ENCODE data around the gene TEAD1. TPM values are rescaled to one million over a fixed set of nuclear protein-coding genes. Genes with fewer than 3 reads are reported as not detected.

Gene TEAD1
- total RNA-seq, 2 experiments from 2014 or later: 0.11 TPM; not detected in 1

DNA sequence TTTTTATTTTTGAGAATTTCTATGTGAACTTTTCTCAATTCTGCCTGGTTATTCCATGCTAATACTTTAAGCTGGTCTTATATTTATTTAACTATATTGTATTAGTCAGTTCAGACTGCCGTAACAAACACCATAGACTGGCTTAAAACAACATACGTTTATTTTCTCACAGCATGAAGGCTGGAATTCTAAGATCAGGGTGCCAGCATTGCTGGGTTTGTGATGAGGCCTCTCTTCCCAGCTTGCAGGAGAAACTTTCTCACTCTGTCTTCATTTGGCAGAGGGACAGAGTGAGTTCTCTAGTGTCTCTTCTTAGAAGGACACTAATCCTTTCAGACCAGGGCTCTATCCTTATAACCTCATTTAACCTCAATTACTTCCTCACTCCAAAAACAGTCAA, 16.2 kb upstream of the TEAD1 start:
- Mint-ChIP-seq H3K4me3 (no peak overlapping the region), H3K27ac (no peak overlapping the region), H3K4me1 (ENCODE audit: low read depth) (no peaks in the 10 kb centered on the region), H3K9me3 (peaks cover 13% of the 10 kb centered on the region), H3K36me3 (ENCODE audit: low read depth) (no peaks in the 10 kb centered on the region), H3K27me3 (peaks cover 41% of the 10 kb centered on the region)
- no peak for TF ChIP-seq CTCF (IDR thresholded peaks at IDR 0.05)
- H3K27ac ChIP-seq (ENCODE audit: low read depth in 1 of 2, low read length in 2 of 2): no peak overlapping the region
- no peaks in the 10 kb centered on the region for H3K36me3 ChIP-seq (ENCODE audit: insufficient read depth, low read length)
- intact Hi-C loops (cut with DNase I, micrococcal nuclease): no loop called here
- H3K27me3 ChIP-seq (ENCODE audit: control insufficient read depth in 1 of 2, insufficient read depth in 2 of 2, low read length in 2 of 2): peaks cover 8 to 11% of the 10 kb centered on the region in 2 experiments
- ATAC-seq (ENCODE audit: poor library complexity) (no peak), DNase-seq (no peak)
- ChIA-PET CTCF (no interaction called here), POLR2A (no interaction called here)
- H3K9me3 ChIP-seq (ENCODE audit: control insufficient read depth in 1 of 2, insufficient read depth in 1 of 2, low read length in 2 of 2): peaks cover 0 to 7% of the 10 kb centered on the region in 2 experiments
- no peak overlapping the region for H3K4me3 ChIP-seq (ENCODE audit: low read length)
- H3K4me1 ChIP-seq (ENCODE audit: insufficient read depth, low read length): no peaks in the 10 kb centered on the region

DNA sequence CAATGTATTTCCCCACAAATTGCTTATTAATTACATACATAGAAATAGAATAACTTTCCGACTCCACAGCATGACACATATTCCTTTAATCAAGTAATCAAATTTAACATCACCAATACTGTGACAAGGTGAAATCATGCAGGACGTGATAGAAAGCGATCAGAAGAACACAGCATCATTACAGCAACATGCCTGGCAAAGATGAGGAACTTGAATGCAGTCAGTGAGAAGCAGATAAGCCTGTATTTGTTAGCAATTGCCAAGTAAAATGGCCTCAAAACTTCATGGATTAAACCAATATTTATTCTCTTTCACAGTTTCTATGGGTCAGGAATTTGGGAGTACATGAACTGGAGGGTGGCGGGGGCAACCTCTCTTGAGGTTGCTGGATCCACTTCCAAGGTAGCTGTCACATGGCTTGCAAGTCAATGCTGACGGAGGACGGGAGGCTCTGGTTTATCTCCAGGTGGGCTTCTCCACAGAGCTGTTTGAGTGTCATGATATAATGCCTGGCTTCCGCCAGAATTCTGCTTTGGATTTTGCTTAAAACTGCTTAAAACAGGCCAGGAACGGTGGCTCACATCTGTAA, 12.0 kb upstream of the TEAD1 start:
- H3K27me3 Mint-ChIP-seq: peaks cover 73% of the 10 kb centered on the region
- POLR2A ChIA-PET: no interaction called here
- H3K4me3 ChIP-seq (ENCODE audit: low read length): no peak overlapping the region
- no peak overlapping the region for H3K27ac Mint-ChIP-seq
- H3K4me1 Mint-ChIP-seq (ENCODE audit: low read depth): no peaks in the 10 kb centered on the region
- no peak overlapping the region for H3K27ac ChIP-seq (ENCODE audit: low read depth in 1 of 2, low read length in 2 of 2)
- no peaks in the 10 kb centered on the region for H3K36me3 ChIP-seq (ENCODE audit: insufficient read depth, low read length)
- H3K9me3 Mint-ChIP-seq: peaks cover 3% of the 10 kb centered on the region
- peaks cover 27 to 32% of the 10 kb centered on the region in 2 experiments for H3K27me3 ChIP-seq (ENCODE audit: control insufficient read depth in 1 of 2, insufficient read depth in 2 of 2, low read length in 2 of 2)
- H3K4me3 Mint-ChIP-seq: no peak overlapping the region
- DNase-seq (no peak), ATAC-seq (ENCODE audit: poor library complexity) (no peak)
- H3K4me1 ChIP-seq (ENCODE audit: insufficient read depth, low read length): no peaks in the 10 kb centered on the region
- intact Hi-C loops (cut with DNase I, micrococcal nuclease): no loop called here
- CTCF ChIA-PET: no interaction called here
- no peaks in the 10 kb centered on the region for H3K9me3 ChIP-seq (ENCODE audit: control insufficient read depth in 1 of 2, insufficient read depth in 1 of 2, low read length in 2 of 2)
- no peak for TF ChIP-seq CTCF (IDR thresholded peaks at IDR 0.05)
- H3K36me3 Mint-ChIP-seq (ENCODE audit: low read depth): no peaks in the 10 kb centered on the region

GRCh38 chr11:12664385-12664784, 9.8 kb upstream of the TEAD1 start:
- Histone ChIP-seq H3K4me1 (ENCODE audit: insufficient read depth, low read length) (no peaks in the 10 kb centered on the region), H3K36me3 (ENCODE audit: insufficient read depth, low read length) (no peaks in the 10 kb centered on the region), H3K4me3 (ENCODE audit: low read length) (no peak overlapping the region), H3K27ac (ENCODE audit: low read depth in 1 of 2, low read length in 2 of 2) (no peak overlapping the region), H3K27me3 (ENCODE audit: control insufficient read depth in 1 of 2, insufficient read depth in 2 of 2, low read length in 2 of 2) (peaks cover 38 to 45% of the 10 kb centered on the region in 2 experiments), H3K9me3 (ENCODE audit: control insufficient read depth in 1 of 2, insufficient read depth in 1 of 2, low read length in 2 of 2) (no peaks in the 10 kb centered on the region)
- H3K9me3 Mint-ChIP-seq: peaks cover 3% of the 10 kb centered on the region
- no peaks in the 10 kb centered on the region for H3K4me1 Mint-ChIP-seq (ENCODE audit: low read depth)
- ChIA-PET CTCF (no interaction called here), POLR2A (no interaction called here)
- no peak overlapping the region for H3K27ac Mint-ChIP-seq
- intact Hi-C loops (cut with DNase I, micrococcal nuclease): no loop called here
- no peaks in the 10 kb centered on the region for H3K36me3 Mint-ChIP-seq (ENCODE audit: low read depth)
- peaks cover 82% of the 10 kb centered on the region for H3K27me3 Mint-ChIP-seq
- DNase-seq (no peak), ATAC-seq (ENCODE audit: poor library complexity) (no peak)
- no peak for TF ChIP-seq CTCF (IDR thresholded peaks at IDR 0.05)
- no peak overlapping the region for H3K4me3 Mint-ChIP-seq
